Retinal pigment epithelial cell (primary cell): ENCODE data around the gene IFITM1.
A peak's percentile ranks its signal among the peaks of the same experiment; 100 is the strongest.
"Not testable (repeated sequence)": the region's sequence is repeated elsewhere in the genome, so short reads cannot be mapped to it uniquely, and the experiment has no call there.

Source experiments
- DNase-seq: peaks from one replicate; pipeline ENCODE4 v3.0.0-alpha.2; 2010; ENCODE audit warnings: low read depth
- H3K4me3 ChIP-seq: 2 replicates; pipeline ENCODE4 v1.5.1; 2011; ENCODE audit warnings: mild to moderate bottlenecking, low read length, control low read depth, moderate library complexity
- CTCF ChIP-seq: conservative IDR thresholded peaks from 2 replicates; pipeline ENCODE4 v1.5.1; 2011; ENCODE audit warnings: low read depth, low read length, control low read depth, inconsistent platforms

Gene IFITM1

GRCh38 chr11:313304-313786 is 495 bp upstream of the IFITM1 start:
- TF ChIP-seq CTCF: no peak
- DNase-seq: no peak
- H3K4me3 ChIP-seq: no peak overlapping the region

DNA sequence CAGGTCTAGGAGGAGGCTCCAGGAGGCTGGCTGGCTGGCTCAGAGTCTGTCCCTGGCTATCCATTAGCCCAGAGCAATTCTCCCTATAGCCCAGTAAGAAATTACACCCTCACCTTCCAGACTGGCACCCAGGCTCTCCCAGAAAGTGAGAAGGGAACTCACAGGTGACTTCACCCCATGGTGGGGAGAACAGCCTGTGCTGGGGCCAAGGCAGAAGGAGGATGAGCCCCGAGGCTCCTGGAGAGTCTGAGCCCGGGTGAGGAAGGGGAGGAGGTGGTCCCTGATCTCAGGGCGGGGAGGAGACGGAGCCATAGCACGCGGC is 675 bp downstream of the IFITM1 start:
- DNase-seq: not testable (repeated sequence)

DNA sequence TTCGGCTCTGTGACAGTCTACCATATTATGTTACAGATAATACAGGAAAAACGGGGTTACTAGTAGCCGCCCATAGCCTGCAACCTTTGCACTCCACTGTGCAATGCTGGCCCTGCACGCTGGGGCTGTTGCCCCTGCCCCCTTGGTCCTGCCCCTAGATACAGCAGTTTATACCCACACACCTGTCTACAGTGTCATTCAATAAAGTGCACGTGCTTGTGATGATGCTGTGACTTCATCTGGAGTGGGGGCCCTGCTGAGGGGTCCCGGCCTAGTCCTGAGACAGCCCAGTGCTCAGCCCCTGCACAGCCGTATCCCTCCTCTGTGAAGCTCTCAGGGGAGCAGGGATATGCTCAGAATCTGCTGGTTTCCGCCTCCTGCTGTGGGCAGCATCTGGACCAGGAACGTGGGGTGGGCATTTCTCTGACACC is 1.2 kb downstream of the IFITM1 start:
- no peak for DNase-seq
- TF ChIP-seq CTCF: no peak
- no peak overlapping the region for H3K4me3 ChIP-seq

More for the DNA sequence above, 675 bp downstream of the IFITM1 start:
- not testable (repeated sequence) for H3K4me3 ChIP-seq

DNA sequence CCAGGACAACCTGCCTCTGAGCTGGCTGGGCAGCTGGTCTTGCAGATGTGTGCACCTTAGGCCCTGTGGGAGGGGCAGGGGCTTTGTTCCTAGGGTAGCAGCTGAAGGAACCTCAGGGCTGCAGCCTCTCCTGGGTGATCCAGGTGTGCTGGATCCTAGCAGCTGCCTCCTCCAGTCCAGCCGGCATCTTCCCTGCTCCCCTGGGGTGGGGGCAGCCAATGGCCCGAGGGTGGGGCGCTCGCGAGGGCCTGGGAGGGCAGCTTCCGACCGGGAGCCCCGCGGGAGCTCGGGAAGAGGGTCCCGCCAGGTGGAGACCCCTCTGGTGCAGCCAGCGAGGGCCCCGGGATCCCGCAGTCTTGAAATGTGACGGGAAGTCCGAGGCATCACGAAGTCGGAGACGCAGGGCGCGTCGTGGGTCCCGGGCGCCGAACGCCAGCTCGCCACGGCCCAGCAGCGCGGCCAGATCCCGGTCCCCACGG is 1.7 kb downstream of the IFITM1 start:
- no peak for TF ChIP-seq CTCF

DNA sequence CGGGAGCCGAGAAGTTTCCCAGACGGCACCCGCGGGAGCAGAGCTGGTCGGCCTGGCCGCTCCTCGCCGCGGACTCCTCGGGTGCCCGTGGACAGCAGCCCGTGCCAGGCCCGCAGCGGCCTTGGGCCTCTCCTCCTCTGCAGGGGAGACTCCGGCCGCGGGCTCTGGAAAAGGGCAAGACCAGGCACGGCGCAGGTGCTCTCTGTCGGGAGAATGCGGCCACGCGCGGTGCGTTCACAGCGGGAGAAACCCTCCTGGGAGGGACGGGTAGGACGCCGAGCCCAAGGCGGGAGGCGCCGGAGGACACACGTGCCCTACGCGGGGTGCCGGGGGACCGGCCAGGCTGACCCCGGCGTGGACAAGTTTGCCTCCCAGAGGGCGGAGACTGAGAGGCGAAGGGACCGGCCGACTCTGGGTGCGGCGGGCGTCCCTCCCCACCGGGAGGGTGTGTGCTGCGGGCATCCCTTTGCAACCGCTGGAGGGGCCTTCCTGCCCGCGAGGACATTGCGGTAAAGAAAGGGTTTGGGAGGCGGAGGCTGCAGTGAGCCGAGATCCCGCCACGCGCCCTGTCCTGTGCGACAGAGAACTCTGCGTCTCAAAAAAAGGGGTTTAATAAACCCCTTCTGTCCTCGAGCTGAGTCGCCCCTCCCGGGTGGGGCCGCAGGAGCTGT is 2.3 kb downstream of the IFITM1 start:
- TF ChIP-seq CTCF: no peak
- peak overlapping the region; percentile 8 for H3K4me3 ChIP-seq
- no peak for DNase-seq

More for the DNA sequence above, 1.7 kb downstream of the IFITM1 start:
- no peak overlapping the region for H3K4me3 ChIP-seq
- no peak for DNase-seq

- H3K4me3 ChIP-seq: no peak overlapping the region
Measured at GRCh38 chr11:316891-317301, 3.1 kb downstream of the IFITM1 start.

DNA sequence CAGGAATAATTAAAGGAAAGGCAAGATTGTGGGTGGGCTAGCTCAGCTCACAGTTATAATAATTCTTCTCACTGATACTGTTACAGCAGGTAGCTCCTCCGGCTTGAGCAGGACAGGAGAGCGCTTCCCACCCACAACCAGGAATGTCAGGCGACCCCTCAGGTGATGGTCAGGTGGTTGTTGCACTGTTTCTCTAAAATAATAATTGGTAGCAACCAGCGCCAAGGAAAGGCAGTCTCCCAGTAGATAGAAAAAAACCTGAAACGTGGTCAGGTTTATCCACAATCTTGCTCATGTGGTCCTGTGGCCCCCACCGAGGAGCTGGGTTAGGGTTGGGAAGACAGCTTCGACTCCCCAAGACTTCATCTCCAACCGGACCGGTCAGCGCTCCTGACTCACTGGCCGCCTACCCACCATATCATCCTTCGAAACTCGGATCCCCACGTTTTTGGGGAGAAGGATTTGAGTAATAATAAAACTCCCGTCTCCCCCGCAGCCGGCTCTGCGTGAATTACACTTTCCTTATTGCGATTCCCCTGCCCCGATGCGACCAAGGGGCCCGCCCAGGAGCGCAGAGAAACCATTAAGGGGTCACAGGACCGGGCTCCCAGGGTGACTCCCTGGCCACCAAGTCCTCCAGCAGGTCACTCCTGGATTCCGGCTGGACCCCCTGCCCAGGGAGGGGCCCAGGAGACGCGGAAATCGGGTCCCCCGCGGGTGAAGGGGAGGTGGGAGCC is 4.0 kb downstream of the IFITM1 start:
- DNase-seq, H3K4me3 ChIP-seq: not testable (repeated sequence)

More at GRCh38 chr11:316891-317301, 3.1 kb downstream of the IFITM1 start:
- DNase-seq: no peak
- TF ChIP-seq CTCF: no peak

DNA sequence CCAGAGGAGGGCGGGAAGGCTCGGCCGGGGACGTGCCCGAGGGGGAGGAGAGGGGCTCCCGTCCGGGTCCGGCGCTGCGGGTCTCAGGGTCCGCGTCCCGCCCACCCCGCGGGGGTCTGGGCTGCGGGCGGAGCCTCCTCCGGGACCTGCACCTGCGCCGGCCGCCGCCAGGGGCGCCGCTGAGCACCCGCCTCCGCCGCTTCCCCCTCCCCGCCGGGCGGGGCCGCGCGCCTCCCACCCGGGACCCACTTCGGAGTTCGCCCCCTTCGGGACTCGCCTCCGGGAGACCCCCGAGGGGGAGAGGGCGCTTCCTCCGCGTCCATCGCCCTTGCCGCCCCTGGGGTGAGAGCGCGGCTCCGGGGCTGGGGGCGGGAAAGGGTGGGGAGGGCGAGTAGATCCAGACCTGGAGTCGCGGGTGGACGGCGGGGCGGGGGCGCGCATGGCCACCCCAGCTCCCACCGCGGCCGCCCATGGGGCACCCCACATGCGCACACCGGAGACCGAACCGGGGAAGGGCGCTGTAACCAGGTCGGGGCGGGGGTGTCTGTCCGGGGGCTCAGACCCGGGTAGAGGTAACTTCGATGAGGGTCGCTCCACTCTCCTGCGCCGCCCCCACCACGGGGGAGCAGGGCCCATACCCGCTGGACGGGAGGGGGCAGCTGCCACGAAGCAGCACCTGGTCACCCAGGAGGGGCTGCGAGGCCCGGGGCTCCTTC is 4.7 kb downstream of the IFITM1 start:
- DNase-seq: not testable (repeated sequence)
- H3K4me3 ChIP-seq: peak overlapping the region; percentile 41

DNA sequence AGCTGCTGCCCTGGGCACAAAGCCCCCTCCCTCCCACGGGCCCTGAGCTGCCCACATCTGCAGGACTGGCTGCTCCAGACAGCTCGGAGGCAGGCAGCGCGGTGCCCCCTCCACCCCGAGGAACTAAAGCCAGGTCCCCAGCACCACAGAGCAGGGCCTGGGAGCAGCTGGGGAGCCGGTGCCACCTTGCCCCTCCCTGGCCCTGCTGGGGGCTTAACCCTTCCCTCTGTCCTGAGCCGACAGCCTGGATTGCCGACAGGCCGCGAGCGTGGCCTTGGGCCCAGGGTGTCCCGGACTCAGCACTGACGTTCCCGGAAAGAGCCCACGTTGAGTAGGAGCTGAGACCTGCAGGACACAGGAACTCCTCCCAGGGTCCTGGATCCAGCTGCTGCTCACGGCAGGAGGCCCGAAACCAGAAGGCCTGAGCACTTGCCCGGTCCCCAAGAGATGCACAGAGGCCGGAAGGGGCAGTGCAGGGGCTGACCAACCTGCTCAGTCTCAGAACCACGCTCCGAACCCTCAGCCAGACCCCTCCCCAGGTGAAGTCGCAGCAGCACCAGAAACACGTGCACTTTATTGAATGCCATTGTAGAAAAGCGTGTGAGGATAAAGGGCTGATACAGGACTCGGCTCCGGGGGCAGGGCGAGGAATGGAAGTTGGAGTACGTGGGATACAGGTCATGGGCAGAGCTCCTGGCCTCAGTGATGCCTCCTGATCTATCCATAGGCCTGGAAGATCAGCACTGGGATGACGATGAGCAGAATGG is 5.5 kb downstream of the IFITM1 start:
- not testable (repeated sequence) for DNase-seq
- peak overlapping the region; percentile 75 for H3K4me3 ChIP-seq

GRCh38 chr11:319888-320273 is 6.0 kb downstream of the IFITM1 start:
- H3K4me3 ChIP-seq: peak overlapping the region; percentile 75
- not testable (repeated sequence) for DNase-seq
